ENCODE measurements around the gene PALD1.

- no peak for TF ChIP-seq POLR2A (IDR thresholded peaks at IDR 0.05; ENCODE audit: low read length)
- TF ChIP-seq GATA1 (IDR thresholded peaks at IDR 0.05; ENCODE audit: low read depth, low read length) = no peak
Measured at GRCh38 chr10:70563230-70563629, 84.7 kb downstream of the PALD1 start.

Measured in erythroblast (primary cell).